CD4-positive, alpha-beta T cell treated with Interleukin-1 beta for 1 hour (primary cell): Measurements from ENCODE around the gene GTF3C5.
"Not testable (repeated sequence)": the region's sequence is repeated elsewhere in the genome, so short reads cannot be mapped to it uniquely, and the experiment has no call there.

Source experiments
- DNase-seq, 2 donors: peaks; one replicate each; pipeline ENCODE4 v3.0.0-alpha.2; 2020 to 2022

The GTF3C5 gene

DNA sequence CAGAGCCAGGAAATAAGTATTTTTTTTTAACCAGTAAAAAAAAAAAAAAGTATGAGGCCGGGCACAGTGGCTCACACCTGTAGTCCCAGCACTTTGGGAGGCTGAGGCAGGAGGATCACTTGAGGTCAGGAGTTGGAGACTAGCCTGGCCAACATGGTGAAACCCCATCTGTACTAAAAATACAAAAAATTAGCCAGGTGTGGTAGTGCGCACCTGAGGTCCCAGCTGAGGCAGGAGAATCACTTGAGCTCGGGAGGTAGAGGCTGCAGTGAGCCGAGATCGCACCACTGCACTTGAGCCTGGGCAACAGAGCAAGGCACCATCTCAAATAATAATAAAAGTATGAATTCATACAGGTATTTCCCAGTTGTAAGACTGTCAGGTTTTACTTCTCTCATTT is 41.4 kb downstream of the GTF3C5 start:
- not testable (repeated sequence) for DNase-seq

- no peak for DNase-seq
These were observed 42.6 kb downstream of the GTF3C5 start for GRCh38 chr9:133073086-133074014.

- DNase-seq, result no peak
These were observed 43.4 kb downstream of the GTF3C5 start for GRCh38 chr9:133074111-133074651.

- DNase-seq, result no peak
These were observed 45.3 kb downstream of the GTF3C5 start for GRCh38 chr9:133075925-133076630.

- DNase-seq, result no peak
These were observed 45.9 kb downstream of the GTF3C5 start for GRCh38 chr9:133076691-133077090.

- no peak for DNase-seq
These were observed 47.7 kb downstream of the GTF3C5 start for GRCh38 chr9:133078486-133078885.

DNA sequence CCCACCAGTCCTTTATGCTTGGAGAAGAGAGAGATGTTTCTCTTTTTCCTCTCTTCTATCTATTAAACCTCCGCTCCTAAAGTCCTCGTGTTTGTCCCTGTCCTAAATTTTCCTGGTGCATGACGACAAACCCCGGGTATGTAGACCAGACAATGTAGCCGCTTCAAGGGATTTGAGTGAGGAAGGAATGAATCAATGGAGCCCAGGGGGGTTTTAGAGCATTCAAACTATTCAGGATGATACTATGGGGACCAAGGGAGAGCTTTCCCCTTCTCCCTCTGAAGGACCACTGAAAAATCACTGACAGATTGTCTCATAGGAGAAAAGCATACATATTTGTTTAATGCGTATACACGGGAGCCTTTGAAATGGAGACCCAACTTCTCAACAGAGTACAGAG is 49.4 kb downstream of the GTF3C5 start:
- no peak for DNase-seq

DNA sequence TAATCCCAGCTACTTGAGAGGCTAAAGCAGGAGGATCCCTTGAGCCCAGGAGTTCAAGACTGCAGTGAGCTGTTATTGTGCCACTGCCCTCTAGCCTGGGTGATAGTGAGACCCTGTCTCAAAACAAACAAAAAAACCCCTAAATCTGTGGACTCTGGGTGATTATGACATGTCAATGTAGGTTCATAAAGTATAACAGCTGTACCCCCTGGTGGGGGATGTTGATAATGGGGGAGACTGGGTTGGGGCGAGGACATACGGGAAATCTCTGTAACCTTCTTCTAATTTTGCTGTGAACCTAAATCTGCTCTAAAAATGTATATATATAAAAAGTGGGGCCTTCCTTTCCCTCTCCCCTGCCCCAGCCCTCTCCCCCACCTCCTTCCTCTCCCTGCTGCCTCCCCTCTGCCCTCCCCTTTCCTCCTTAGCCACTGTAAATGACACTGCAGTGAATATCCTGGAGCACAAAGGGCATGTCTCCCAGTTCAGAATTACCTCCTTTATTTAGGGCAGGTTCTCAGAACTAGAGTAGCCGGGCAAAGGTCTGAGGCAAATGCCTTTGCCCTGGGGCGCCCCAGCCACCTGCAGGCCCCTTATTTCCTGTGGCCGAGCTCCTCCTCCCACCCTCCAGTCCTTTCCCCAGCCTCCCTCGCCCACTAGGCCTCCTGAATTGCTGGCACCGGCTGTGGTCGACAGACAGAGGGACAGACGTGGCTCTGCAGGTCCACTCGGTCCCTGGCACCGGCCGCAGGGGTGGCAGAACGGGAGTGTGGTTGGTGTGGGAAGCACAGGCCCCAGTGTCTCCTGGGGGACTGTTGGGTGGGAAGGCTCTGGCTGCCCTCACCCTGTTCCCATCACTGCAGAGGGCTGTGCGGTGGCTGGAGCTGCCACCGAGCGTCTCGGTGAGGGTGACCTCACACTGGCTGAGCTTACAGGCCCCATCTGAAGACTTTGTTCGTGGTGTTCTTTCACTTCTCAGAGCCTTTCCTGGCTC is 50.3 kb downstream of the GTF3C5 start:
- DNase-seq, result not testable (repeated sequence)

GRCh38 chr9:133081957-133082644 is 51.3 kb downstream of the GTF3C5 start:
- DNase-seq, result not testable (repeated sequence)

GRCh38 chr9:133083688-133084087 is 52.9 kb downstream of the GTF3C5 start:
- DNase-seq, result not testable (repeated sequence)

- not testable (repeated sequence) for DNase-seq
These were observed 55.5 kb downstream of the GTF3C5 start for GRCh38 chr9:133086212-133086860.

- no peak for DNase-seq
These were observed 56.1 kb downstream of the GTF3C5 start for GRCh38 chr9:133086894-133087293.

DNA sequence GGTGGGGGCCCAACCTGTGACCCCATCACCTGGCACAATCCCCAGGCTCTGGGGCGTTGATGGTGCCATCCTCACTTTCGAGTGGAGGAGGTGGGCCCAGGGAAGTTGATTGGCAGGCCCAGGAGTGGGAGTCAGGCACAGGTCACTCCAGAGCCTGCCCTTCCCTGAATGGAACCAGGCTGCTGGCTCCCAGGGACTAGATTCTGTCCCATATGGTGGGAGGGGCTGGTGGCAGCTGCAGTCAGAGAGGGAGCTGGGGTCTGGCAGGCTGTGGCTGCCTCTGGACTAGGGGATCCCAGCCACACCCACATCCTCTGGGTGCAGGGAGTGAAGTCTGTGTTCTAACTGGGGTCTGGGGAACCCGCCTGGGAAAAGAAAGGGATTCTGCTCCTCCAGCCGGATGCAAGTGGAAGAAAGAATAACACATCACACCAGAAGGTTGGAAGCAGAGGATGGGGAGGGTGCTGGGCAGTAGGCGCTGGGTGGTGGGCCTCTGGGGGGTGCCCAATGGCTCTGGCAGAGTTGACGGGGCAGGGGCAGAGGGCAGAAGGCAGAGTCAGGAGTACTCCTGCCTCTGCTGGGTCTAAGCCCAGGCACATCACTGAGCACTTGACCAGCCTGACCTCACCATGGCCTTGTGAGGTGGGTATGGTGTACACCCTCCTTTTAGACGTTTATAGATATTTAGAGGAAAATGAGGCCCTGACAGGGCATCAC is 56.8 kb downstream of the GTF3C5 start:
- no peak for DNase-seq

DNA sequence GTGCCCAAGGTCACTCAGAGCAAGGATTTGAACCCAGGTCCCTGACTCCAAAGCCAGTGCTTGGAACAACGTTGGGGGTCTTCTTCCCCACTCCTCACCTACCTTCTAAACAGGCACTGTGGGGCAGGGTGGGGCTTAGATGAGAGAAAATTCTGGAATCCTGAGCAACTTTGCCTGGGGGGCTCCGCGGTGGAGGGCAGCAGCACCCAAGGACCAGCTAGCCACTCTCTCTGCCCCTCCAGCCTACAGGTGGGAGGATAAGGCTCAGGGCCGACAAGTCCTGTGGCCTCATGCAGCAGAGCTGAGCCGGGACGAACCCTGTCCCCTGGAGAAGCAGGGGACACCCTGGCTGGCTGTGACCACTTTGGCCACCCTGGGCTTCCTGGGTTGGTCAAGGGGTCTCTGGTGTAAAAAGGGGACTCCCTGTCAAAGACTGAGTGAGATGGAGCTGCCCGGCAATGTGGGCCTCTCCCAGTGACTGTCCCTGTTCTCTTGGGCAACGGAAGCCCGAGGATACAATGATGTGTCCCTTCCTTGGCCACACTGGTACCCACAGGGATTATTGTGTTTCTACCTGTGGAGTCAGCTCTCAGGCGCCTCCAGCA is 57.5 kb downstream of the GTF3C5 start:
- no peak for DNase-seq

GRCh38 chr9:133088756-133089155 is 58.0 kb downstream of the GTF3C5 start:
- DNase-seq, result no peak

GRCh38 chr9:133089271-133089671 is 58.5 kb downstream of the GTF3C5 start:
- no peak for DNase-seq

DNA sequence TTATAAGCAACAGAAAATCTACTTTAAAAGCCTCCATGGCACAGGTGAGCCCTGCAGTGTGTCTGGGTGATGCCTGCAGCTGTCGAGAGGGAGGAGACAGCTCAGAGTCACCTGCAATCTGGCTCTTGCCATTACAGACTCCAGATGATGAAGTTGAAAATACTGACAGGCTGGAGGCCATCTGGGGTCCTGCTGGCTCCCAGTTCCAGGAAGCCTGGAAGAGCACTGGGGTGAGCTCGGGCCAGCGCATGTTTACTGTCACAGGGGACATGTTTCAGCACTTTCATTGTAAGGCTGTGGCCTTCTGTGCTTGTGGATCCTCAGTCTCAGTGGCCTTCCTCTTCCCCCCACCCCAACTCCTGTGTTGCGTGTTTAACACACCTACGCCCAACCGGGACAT is 59.4 kb downstream of the GTF3C5 start:
- DNase-seq, result no peak

GRCh38 chr9:133090752-133091385 is 60.1 kb downstream of the GTF3C5 start:
- DNase-seq, result no peak

GRCh38 chr9:133094351-133094750 is 63.6 kb downstream of the GTF3C5 start:
- not testable (repeated sequence) for DNase-seq
